ENCODE data around the gene SPESP1. TPM values are rescaled to one million over a fixed set of nuclear protein-coding genes. Genes with fewer than 3 reads are reported as not detected.

Gene SPESP1
- total RNA-seq, 3 donors from 2014 or later: 0.22 to 0.76 (median 0.45) TPM

DNA sequence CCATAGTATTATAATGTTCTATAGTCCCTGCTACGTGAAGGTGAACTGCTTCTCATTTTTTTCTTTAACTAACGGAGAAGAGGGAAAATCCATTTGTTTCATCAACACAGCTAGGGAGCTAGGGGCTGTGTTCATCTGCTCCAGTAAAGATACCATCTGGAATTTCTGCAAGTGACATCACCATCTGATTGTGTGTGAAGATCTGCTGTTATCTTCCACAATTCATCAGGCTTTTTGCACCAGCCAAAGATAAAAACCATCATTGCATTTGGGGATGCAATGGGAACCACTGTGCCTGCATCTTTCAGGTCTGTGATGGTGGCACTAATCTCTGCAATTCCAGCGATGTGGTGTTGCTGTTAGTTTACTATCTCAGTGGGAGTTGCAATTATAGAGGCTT, 48.7 kb downstream of the SPESP1 start:
- Mint-ChIP-seq H3K9me3 (peaks cover 11% of the 10 kb centered on the region), H3K4me3 (no peak overlapping the region), H3K36me3 (ENCODE audit: insufficient read depth) (no peaks in the 10 kb centered on the region), H3K4me1 (ENCODE audit: low read depth) (no peaks in the 10 kb centered on the region), H3K27me3 (ENCODE audit: low read depth) (peaks cover 8% of the 10 kb centered on the region)
- no peak for ATAC-seq
- DNase-seq: no peak

DNA sequence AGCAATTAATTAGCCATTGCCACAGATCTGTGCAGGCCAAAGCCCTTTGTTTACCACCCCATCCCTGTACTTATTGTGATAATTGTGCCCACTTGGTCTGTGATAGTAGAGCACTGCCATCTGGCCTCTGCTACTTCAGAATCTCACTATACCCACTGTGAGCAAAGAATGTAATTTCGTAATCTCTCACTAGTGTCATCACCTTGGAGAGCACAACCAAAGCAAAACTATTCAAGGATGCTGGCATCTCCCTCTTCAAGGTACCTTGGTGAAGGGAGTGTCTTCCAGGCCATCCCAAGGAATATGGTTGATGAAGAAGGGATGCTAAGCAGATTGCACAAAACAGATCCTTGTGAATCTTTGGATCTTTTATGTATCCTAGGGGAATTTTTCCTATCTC, 49.5 kb downstream of the SPESP1 start:
- DNase-seq: no peak
- ATAC-seq: no peak
- no peak overlapping the region for H3K4me3 Mint-ChIP-seq
- H3K4me1 Mint-ChIP-seq (ENCODE audit: low read depth): no peaks in the 10 kb centered on the region
- peaks cover 11% of the 10 kb centered on the region for H3K9me3 Mint-ChIP-seq
- H3K27me3 Mint-ChIP-seq (ENCODE audit: low read depth): peaks cover 4% of the 10 kb centered on the region
- no peaks in the 10 kb centered on the region for H3K36me3 Mint-ChIP-seq (ENCODE audit: insufficient read depth)

GRCh38 chr15:68980786-68981185, 50.5 kb downstream of the SPESP1 start:
- Mint-ChIP-seq H3K9me3 (peaks cover 11% of the 10 kb centered on the region), H3K4me1 (ENCODE audit: low read depth) (no peaks in the 10 kb centered on the region), H3K36me3 (ENCODE audit: insufficient read depth) (no peaks in the 10 kb centered on the region), H3K4me3 (no peak overlapping the region), H3K27me3 (ENCODE audit: low read depth) (peaks cover 5% of the 10 kb centered on the region)
- ATAC-seq (no peak), DNase-seq (no peak)

DNA sequence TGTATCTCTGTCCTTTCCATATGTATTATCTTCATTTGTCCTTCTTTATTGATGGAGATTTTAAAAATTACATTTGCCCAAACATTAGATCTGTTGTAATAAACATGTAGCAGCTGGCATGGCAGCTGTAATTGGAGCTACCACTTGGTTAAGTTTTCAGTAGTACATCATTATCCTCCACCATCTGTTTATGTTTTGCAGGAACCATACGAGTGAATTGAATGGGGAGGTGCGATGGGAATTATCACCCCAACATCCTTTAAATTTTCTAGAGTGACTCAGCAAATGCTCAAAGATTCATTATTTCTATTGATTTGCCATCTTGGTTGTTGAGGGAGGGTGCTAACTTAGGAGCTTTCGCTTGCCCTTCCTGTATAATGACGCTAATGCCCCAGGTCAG, 51.6 kb downstream of the SPESP1 start:
- Mint-ChIP-seq H3K9me3 (peaks cover 8% of the 10 kb centered on the region), H3K4me3 (no peak overlapping the region), H3K36me3 (ENCODE audit: insufficient read depth) (no peaks in the 10 kb centered on the region), H3K27me3 (ENCODE audit: low read depth) (peaks cover 7% of the 10 kb centered on the region), H3K4me1 (ENCODE audit: low read depth) (no peaks in the 10 kb centered on the region)
- DNase-seq (no peak), ATAC-seq (no peak)

DNA sequence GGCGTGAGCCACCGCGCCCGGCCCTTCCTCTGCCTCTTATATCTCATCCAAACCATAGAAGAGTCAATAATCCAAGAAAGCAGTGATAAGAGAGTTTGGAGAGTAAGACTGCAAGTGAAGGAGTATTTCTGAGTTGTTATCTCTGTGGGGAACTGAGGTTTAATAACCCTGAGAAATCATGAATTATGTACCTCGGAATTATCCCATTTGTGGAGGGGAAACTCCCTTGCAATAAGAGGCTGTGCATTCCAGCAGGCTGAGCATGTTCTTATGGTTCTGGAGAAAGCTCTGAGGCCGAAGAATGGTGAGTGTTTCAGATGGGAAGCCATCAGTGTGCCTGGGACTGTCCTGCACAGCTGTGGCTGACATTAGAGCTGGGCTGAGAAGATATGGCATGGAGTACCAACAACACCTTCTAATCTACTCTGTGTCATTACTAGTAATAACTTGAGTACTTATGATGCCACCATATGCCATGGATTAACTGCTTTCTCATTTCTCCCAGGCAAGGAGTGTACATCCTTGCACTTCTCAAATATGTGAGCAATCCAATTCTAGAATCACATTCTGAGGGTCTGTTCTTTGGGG, 52.7 kb downstream of the SPESP1 start:
- no peak for ATAC-seq
- Mint-ChIP-seq H3K9me3 (no peaks in the 10 kb centered on the region), H3K27me3 (ENCODE audit: low read depth) (peaks cover 12% of the 10 kb centered on the region), H3K36me3 (ENCODE audit: insufficient read depth) (no peaks in the 10 kb centered on the region), H3K4me1 (ENCODE audit: low read depth) (no peaks in the 10 kb centered on the region), H3K4me3 (no peak overlapping the region)
- no peak for DNase-seq

- H3K4me1 Mint-ChIP-seq (ENCODE audit: low read depth): no peaks in the 10 kb centered on the region
- H3K9me3 Mint-ChIP-seq: no peaks in the 10 kb centered on the region
- H3K36me3 Mint-ChIP-seq (ENCODE audit: insufficient read depth): no peaks in the 10 kb centered on the region
- H3K27me3 Mint-ChIP-seq (ENCODE audit: low read depth): peaks cover 20% of the 10 kb centered on the region
- no peak for ATAC-seq
- no peak for DNase-seq
- no peak overlapping the region for H3K4me3 Mint-ChIP-seq
Measured at GRCh38 chr15:68983961-68984481, 53.7 kb downstream of the SPESP1 start.

DNA sequence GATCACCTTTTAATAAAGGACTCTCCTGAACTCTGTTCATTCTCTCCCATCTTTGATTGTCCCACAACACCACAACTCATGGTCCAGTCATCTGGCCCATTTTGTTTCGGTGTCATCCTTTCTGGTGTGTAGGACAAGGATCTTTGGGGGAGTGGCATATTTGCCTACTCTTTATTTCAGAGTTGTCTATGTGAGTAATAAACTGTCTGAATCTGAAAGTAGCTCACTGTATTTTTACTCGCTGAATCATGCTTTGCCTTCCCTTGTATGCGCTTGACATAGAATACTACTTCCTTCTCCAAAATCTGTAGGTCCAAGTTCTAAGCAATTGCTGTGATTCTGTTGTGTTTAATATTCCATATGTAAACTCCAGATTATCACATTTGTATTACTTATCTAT, 54.3 kb downstream of the SPESP1 start:
- no peaks in the 10 kb centered on the region for H3K4me1 Mint-ChIP-seq (ENCODE audit: low read depth)
- no peaks in the 10 kb centered on the region for H3K36me3 Mint-ChIP-seq (ENCODE audit: insufficient read depth)
- no peaks in the 10 kb centered on the region for H3K9me3 Mint-ChIP-seq
- H3K27me3 Mint-ChIP-seq (ENCODE audit: low read depth): peaks cover 20% of the 10 kb centered on the region
- ATAC-seq (no peak), DNase-seq (no peak)
- no peak overlapping the region for H3K4me3 Mint-ChIP-seq

DNA sequence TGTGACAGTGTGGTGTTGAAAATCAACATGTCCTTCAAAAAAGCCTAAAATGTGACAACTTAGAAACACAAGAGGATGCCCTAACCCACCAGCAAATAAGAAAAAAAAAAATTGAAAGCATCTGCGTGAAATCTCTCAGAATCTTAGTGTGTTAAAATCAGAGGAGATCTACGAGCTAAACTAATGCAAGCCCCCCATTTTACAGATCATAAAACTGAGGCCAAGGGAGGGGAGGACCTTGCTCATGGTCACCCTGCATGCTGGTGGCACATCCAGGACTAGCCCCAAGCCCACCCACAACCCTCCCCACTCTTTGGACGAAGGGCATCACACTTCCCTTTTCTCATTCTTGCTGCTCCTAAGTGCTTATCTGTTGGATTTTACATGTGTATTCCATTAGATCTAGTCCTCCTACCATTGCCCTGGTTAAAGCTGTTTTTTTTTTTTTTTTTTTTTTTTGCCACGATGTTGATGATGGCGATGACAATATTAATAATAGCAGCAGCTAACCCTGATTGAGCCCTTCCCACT, 55.1 kb downstream of the SPESP1 start:
- H3K4me3 Mint-ChIP-seq: no peak overlapping the region
- H3K4me1 Mint-ChIP-seq (ENCODE audit: low read depth): no peaks in the 10 kb centered on the region
- DNase-seq: no peak

DNA sequence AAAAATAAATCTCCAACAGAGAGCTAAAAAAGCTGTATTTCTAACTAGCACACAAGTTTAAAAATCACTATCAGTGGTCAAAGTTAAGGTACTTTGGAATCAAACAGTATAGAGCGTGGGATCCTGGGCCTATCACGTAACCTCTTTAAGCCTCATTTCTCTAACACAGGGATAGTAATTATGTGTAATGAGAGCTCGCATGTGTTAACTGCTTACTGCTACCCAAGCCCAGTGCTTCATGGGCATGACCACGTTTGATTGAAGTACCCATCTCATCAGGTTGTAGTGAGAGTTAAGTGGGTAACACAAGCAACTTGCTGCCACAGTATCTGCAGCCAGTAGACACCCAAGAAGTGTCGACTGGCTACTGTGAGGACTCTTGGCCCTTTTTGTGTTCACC, 56.0 kb downstream of the SPESP1 start:
- H3K36me3 Mint-ChIP-seq (ENCODE audit: insufficient read depth): no peaks in the 10 kb centered on the region
- H3K27me3 Mint-ChIP-seq (ENCODE audit: low read depth): peaks cover 20% of the 10 kb centered on the region
- H3K9me3 Mint-ChIP-seq: no peaks in the 10 kb centered on the region
- DNase-seq (no peak), ATAC-seq (no peak)
- no peaks in the 10 kb centered on the region for H3K4me1 Mint-ChIP-seq (ENCODE audit: low read depth)
- H3K4me3 Mint-ChIP-seq: no peak overlapping the region

More for the DNA sequence above, 55.1 kb downstream of the SPESP1 start:
- no peaks in the 10 kb centered on the region for H3K9me3 Mint-ChIP-seq
- H3K27me3 Mint-ChIP-seq (ENCODE audit: low read depth): peaks cover 20% of the 10 kb centered on the region
- ATAC-seq: no peak
- no peaks in the 10 kb centered on the region for H3K36me3 Mint-ChIP-seq (ENCODE audit: insufficient read depth)

GRCh38 chr15:68987120-68987519, 56.8 kb downstream of the SPESP1 start:
- Mint-ChIP-seq H3K4me1 (ENCODE audit: low read depth) (no peaks in the 10 kb centered on the region), H3K27me3 (ENCODE audit: low read depth) (peaks cover 20% of the 10 kb centered on the region), H3K36me3 (ENCODE audit: insufficient read depth) (no peaks in the 10 kb centered on the region), H3K9me3 (no peaks in the 10 kb centered on the region), H3K4me3 (no peak overlapping the region)
- no peak for ATAC-seq
- no peak for DNase-seq

DNA sequence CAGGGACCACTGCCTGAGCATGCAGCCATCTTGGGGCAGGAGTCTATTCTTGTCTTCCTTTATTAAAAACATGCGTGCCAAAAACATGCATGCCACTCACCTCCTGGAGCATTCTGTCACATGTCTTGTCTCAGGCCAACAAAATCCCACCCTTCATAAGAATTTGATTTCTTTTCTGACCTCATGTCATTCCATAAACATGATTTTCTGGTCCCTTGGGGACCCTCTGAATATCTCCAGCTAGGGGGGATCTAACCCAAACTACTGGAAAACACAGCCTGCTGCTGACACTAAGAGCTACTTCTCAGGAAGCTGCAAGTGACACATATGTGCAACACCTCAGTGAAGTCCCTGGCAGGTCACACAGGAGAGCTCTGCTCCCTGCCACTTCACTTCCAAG, 57.4 kb downstream of the SPESP1 start:
- H3K4me3 Mint-ChIP-seq: no peak overlapping the region
- H3K27me3 Mint-ChIP-seq (ENCODE audit: low read depth): peaks cover 20% of the 10 kb centered on the region
- H3K9me3 Mint-ChIP-seq: no peaks in the 10 kb centered on the region
- no peaks in the 10 kb centered on the region for H3K36me3 Mint-ChIP-seq (ENCODE audit: insufficient read depth)
- H3K4me1 Mint-ChIP-seq (ENCODE audit: low read depth): no peaks in the 10 kb centered on the region
- DNase-seq (no peak), ATAC-seq (no peak)

DNA sequence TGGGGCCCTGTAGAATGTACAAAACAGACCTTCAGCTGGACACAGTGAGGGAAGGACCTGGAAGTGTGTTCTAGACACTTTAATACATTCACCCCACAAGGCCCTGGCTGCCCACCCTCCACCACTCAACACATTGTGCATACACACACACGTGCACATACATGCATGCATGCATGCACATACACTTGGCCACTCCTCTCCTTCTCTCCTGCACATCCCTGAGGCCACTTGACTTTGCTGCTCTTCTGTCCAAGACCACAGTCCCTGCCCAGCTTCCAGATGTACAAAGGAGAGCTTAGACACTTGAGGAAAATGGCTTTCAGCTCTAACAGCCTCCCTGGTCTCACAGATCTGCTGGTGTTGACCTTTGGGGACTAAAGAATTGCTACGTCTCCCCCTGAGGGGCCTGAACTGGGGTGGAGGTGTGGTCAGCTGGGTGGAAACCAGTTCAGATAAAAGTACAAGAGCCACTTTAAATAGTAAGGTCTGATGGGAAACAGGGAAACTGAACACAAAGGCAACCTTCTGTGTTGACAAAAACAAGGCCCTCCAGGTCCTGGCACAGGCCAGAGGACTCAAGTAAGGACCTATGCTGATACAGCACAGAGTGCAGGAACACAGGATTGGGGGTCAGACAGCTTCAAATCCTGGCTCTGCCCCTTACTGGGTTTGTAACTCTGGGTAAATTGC, 59.4 kb downstream of the SPESP1 start:
- ATAC-seq: no peak
- Mint-ChIP-seq H3K9me3 (no peaks in the 10 kb centered on the region), H3K27me3 (ENCODE audit: low read depth) (peaks cover 20% of the 10 kb centered on the region), H3K4me1 (ENCODE audit: low read depth) (no peaks in the 10 kb centered on the region), H3K4me3 (no peak overlapping the region), H3K36me3 (ENCODE audit: insufficient read depth) (no peaks in the 10 kb centered on the region)
- DNase-seq: no peak

GRCh38 chr15:68990231-68990991, 60.1 kb downstream of the SPESP1 start:
- H3K4me3 Mint-ChIP-seq: no peak overlapping the region
- DNase-seq (no peak), ATAC-seq (no peak)
- H3K4me1 Mint-ChIP-seq (ENCODE audit: low read depth): no peaks in the 10 kb centered on the region
- no peaks in the 10 kb centered on the region for H3K9me3 Mint-ChIP-seq
- peaks cover 18% of the 10 kb centered on the region for H3K27me3 Mint-ChIP-seq (ENCODE audit: low read depth)
- no peaks in the 10 kb centered on the region for H3K36me3 Mint-ChIP-seq (ENCODE audit: insufficient read depth)

DNA sequence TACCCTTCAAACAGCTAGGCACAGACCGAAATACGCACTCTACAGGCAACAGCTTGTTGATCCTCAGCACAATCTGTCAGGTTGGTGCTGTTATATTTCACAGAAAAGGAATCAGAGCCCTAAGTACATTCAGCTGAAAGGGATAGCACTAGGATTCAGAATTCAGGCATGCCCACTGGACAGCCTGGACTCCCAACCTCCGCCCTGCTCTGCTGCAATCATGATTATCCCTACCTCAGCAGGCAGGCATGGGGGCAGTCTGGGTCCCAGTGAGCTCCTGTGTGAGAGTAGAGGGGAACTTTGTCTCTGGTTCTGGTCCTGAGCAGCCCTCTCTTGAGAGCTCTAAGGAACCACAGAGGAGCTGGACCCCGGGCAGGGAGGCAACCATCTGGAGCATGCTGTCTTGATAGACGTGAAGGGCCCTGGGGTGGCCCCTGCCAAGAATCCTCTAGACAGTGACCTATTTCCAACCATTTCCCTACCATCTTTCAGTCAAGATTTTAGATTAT, 60.7 kb downstream of the SPESP1 start:
- no peaks in the 10 kb centered on the region for H3K9me3 Mint-ChIP-seq
- no peak overlapping the region for H3K4me3 Mint-ChIP-seq
- peaks cover 18% of the 10 kb centered on the region for H3K27me3 Mint-ChIP-seq (ENCODE audit: low read depth)
- ATAC-seq: no peak
- no peak for DNase-seq
- H3K4me1 Mint-ChIP-seq (ENCODE audit: low read depth): no peaks in the 10 kb centered on the region
- no peaks in the 10 kb centered on the region for H3K36me3 Mint-ChIP-seq (ENCODE audit: insufficient read depth)

All from activated T-cell treated with anti-CD3 and anti-CD28 coated beads, Interleukin-2, amount 50 U/mL, for 4 hours (primary cell).